B cell (primary cell): ENCODE results near the gene NOL11. TPM values are rescaled to one million over a fixed set of nuclear protein-coding genes. Genes with fewer than 3 reads are reported as not detected.

Experiments
- ATAC-seq: fragments of 200-7000 bp; cut with Tn5 transposase; one replicate; pipeline ENCODE4 v1.10.0; 2021; ENCODE audit warnings: low read depth, mild to moderate bottlenecking, moderate number of reproducible peaks, moderate library complexity
- CTCF ChIA-PET: fragments of 350-600 bp; sonication (Branson Sonifier 250); formaldehyde crosslinking; loops from one replicate; lab custom pipeline; 2021; ENCODE audit warnings: antibody characterized with exemption, inconsistent platforms; lab: Charles Lee
- POLR2A ChIA-PET: fragments of 350-600 bp; sonication (Branson Sonifier 250); formaldehyde crosslinking; loops from one replicate; lab custom pipeline; 2021; ENCODE audit warnings: antibody characterized with exemption; lab: Charles Lee
- DNase-seq: peaks from one replicate; pipeline ENCODE4 v3.0.0; 2013
- H2AFZ ChIP-seq: 2 replicates; pipeline ENCODE4 v1.6.1; 2012; ENCODE audit warnings: mild to moderate bottlenecking, low read depth, low read length; ENCODE audit not compliant: insufficient read depth, poor library complexity, severe bottlenecking
- H3K27ac ChIP-seq, 2 donors: 1 replicate in 1 of 2; 2 replicates in 1 of 2; pipeline ENCODE4 v1.5.1; 2012 to 2013; ENCODE audit warnings: low read length in 2 of 2, mild to moderate bottlenecking in 2 of 2, moderate library complexity in 1 of 2
- H3K27me3 ChIP-seq, 4 experiments: fragments of 200-600 bp in 1 of 4; sonication (generic) in 1 of 4; replicated peaks in 1 of 4; 1 replicate in 2 of 4; 2 replicates in 2 of 4; pipeline versions ENCODE4 v1.6.1 to v1.7.0; 2013 to 2016; ENCODE audit warnings: low read length in 3 of 4, mild to moderate bottlenecking in 2 of 4, mixed read lengths in 1 of 4, moderate library complexity in 1 of 4; ENCODE audit not compliant: insufficient read depth in 4 of 4, control insufficient read depth in 3 of 4; ENCODE audit errors: control extremely low read depth in 1 of 4
- H3K36me3 ChIP-seq, 2 experiments: replicated peaks in 1 of 2; 1 replicate in 1 of 2; 2 replicates in 1 of 2; pipeline versions ENCODE4 v1.6.1 to v1.7.1; 2013; ENCODE audit warnings: low read length in 1 of 2; ENCODE audit not compliant: insufficient read depth in 2 of 2, control insufficient read depth in 1 of 2; ENCODE audit errors: control extremely low read depth in 1 of 2, extremely low read depth in 1 of 2
- H3K4me1 ChIP-seq, 2 donors: fragments of 200-600 bp in 1 of 2; sonication (generic) in 1 of 2; 1 replicate in 1 of 2; 2 replicates in 1 of 2; pipeline versions ENCODE4 v1.5.1 to v1.6.1; 2013 to 2017; ENCODE audit warnings: low read length in 2 of 2; ENCODE audit not compliant: control insufficient read depth in 2 of 2, insufficient read depth in 2 of 2
- H3K4me2 ChIP-seq: replicated peaks from 2 replicates; pipeline ENCODE3; 2012; ENCODE audit warnings: mild to moderate bottlenecking, low read depth, low read length; ENCODE audit not compliant: poor library complexity, severe bottlenecking
- H3K4me3 ChIP-seq, 5 experiments: fragments of 200-600 bp in 1 of 5; sonication (generic) in 1 of 5; 1 replicate in 3 of 5; 2 replicates in 2 of 5; pipeline versions ENCODE4 v1.5.1 to v1.7.0; 2011 to 2016; ENCODE audit warnings: low read length in 4 of 5, mild to moderate bottlenecking in 4 of 5, low read depth in 2 of 5, control low read depth in 1 of 5, moderate library complexity in 1 of 5; ENCODE audit not compliant: insufficient read depth in 1 of 5; ENCODE audit errors: control extremely low read depth in 1 of 5, extremely low read depth in 1 of 5
- H3K79me2 ChIP-seq: fragments of 200-600 bp; sonication (generic); one replicate; pipeline ENCODE4 v1.6.0; 2016; ENCODE audit warnings: low read length; ENCODE audit not compliant: control insufficient read depth, insufficient read depth
- H3K9ac ChIP-seq: fragments of 200-600 bp; sonication (generic); 2 replicates; pipeline ENCODE4 v1.6.1; 2017; ENCODE audit warnings: mild to moderate bottlenecking, low read length, moderate library complexity
- H3K9me3 ChIP-seq, 3 donors: one replicate each; pipeline versions ENCODE4 v1.6.1 to v1.7.1; 2013; ENCODE audit warnings: low read length in 2 of 3; ENCODE audit not compliant: control insufficient read depth in 2 of 3, insufficient read depth in 1 of 3; ENCODE audit errors: control extremely low read depth in 1 of 3
- H4K20me1 ChIP-seq: 2 replicates; pipeline ENCODE4 v1.6.0; 2012; ENCODE audit warnings: mild to moderate bottlenecking, low read length; ENCODE audit not compliant: insufficient read depth, control insufficient read depth, poor library complexity, severe bottlenecking
- H3K27ac Mint-ChIP-seq: one replicate; pipeline ENCODE4 v1.8.0; 2021; ENCODE audit warnings: mixed read lengths
- H3K27me3 Mint-ChIP-seq: one replicate; pipeline ENCODE4 v1.8.0; 2021; ENCODE audit warnings: mixed read lengths
- H3K4me1 Mint-ChIP-seq: one replicate; pipeline ENCODE4 v1.8.0; 2021; ENCODE audit warnings: mixed read lengths
- H3K4me3 Mint-ChIP-seq: one replicate; pipeline ENCODE4 v1.8.0; 2021; ENCODE audit warnings: mixed read lengths
- H3K9me3 Mint-ChIP-seq: one replicate; pipeline ENCODE4 v1.8.0; 2022; ENCODE audit warnings: mixed read lengths; ENCODE audit not compliant: insufficient read depth
- CTCF ChIP-seq: fragments of 200-600 bp; IDR thresholded peaks from one replicate; pipeline ENCODE4 v1.8.0; 2022; ENCODE audit warnings: antibody characterized with exemption, mild to moderate bottlenecking
- EZH2 ChIP-seq: IDR thresholded peaks from 2 replicates; pipeline ENCODE4 v1.6.1; 2012; ENCODE audit warnings: borderline replicate concordance, low read depth, mild to moderate bottlenecking, moderate library complexity, low read length; ENCODE audit not compliant: insufficient read depth, poor library complexity, severe bottlenecking
- WGBS: methylation state at CpG from one replicate; pipeline ENCODE4 v1.1.5; 2013; ENCODE audit warnings: missing lambda C conversion rate; ENCODE audit not compliant: insufficient coverage; 5-methylcytosine and 5-hydroxymethylcytosine counted together
- intact Hi-C: fragments of 100-400 bp; cut with micrococcal nuclease; formaldehyde crosslinking; loops from one replicate; pipeline ENCODE4 v1.10.0; 2022
- polyA plus RNA-seq: library from polyadenylated mRNA; depleted of rRNA; stranded (reverse); fragments of >200 nt; gene quantifications from 2 replicates; pipeline ENCODE4 v1.2.3, GENCODE V29; 2012
- total RNA-seq, 2 donors: library from RNA; stranded (reverse); fragments of 120-200 nt in 1 of 2; gene quantifications; 1 replicate in 1 of 2; 2 replicates in 1 of 2; pipeline versions ENCODE4 v1.2.3 to v1.2.4, GENCODE V29; 2013 to 2022

The NOL11 gene
- total and polyA plus RNA-seq, 2 donors (not counting 1 experiment from before 2014, with no cell fraction given), result 20.3 to 59.1 TPM

DNA sequence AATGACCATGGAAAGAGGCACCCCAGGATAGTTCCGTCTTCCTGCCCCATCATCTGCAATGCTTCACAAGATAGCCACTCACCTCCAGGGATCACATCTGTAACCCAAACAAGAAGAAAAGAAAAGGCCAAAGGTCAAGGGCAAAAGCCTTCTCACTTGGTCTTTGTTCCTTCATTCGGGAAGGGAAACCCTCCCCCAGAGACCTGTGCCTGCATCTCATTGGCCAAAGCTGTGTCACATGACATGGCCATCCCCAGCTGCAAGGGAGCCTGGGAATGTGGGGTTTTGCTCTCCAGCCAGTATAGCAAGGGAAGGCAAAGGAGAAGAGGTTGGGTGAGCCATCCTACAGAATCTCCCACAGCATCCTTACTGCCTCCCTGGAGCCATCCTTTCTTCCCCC, 47.9 kb downstream of the NOL11 start:
- H3K9me3 ChIP-seq, result no peaks in the 10 kb centered on the region
- intact Hi-C loops, result no loop called here
- Mint-ChIP-seq H3K9me3 (no peaks in the 10 kb centered on the region), H3K4me1 (no peaks in the 10 kb centered on the region), H3K4me3 (no peak overlapping the region), H3K27me3 (no peaks in the 10 kb centered on the region), H3K27ac (no peak overlapping the region)
- DNase-seq (no peak), ATAC-seq (no peak)
- H3K9ac ChIP-seq, result no peak overlapping the region
- no peak overlapping the region for H3K4me2 ChIP-seq
- H3K4me3 ChIP-seq, result no peak overlapping the region
- H3K27me3 ChIP-seq, result no peaks in the 10 kb centered on the region
- H4K20me1 ChIP-seq, result no peaks in the 10 kb centered on the region
- no peak overlapping the region for H3K27ac ChIP-seq
- ChIA-PET CTCF (no interaction called here), POLR2A (no interaction called here)
- H3K4me1 ChIP-seq, result no peaks in the 10 kb centered on the region
- H2AFZ ChIP-seq, result no peak overlapping the region
- WGBS, result no CpG with 5 or more reads among the region's 2 CpGs
- H3K36me3 ChIP-seq, result no peaks in the 10 kb centered on the region
- H3K79me2 ChIP-seq, result no peaks in the 10 kb centered on the region
- no peak for TF ChIP-seq EZH2
- no peak for TF ChIP-seq CTCF

DNA sequence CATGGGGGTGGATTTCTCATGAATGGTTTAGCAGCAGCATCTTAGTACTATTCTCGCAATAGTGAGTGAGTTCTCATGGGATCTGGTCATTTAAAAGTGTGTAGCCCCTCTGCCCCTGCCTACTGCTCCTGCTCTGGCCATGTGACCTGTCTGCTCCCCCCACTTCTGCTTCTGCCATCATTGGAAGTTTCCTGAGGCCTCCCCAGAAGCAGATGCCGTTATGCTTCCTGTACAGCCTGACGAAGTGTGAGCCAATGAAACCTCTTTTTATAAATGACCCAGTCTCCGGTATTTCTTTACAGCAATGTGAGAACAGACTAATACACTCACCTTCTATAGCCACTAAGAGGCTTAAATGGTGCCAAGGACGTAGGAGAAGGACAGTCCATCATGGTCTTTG, 51.5 kb downstream of the NOL11 start:
- H3K4me3 ChIP-seq, result no peak overlapping the region
- Mint-ChIP-seq H3K27ac (no peak overlapping the region), H3K4me3 (no peak overlapping the region), H3K27me3 (no peaks in the 10 kb centered on the region), H3K4me1 (no peaks in the 10 kb centered on the region), H3K9me3 (no peaks in the 10 kb centered on the region)
- H3K27me3 ChIP-seq, result no peaks in the 10 kb centered on the region
- ChIA-PET CTCF (no interaction called here), POLR2A (no interaction called here)
- no peaks in the 10 kb centered on the region for H3K9me3 ChIP-seq
- H2AFZ ChIP-seq, result no peak overlapping the region
- DNase-seq, result no peak
- H3K4me1 ChIP-seq, result no peaks in the 10 kb centered on the region
- no peaks in the 10 kb centered on the region for H3K36me3 ChIP-seq
- H3K4me2 ChIP-seq, result no peak overlapping the region
- no peak overlapping the region for H3K27ac ChIP-seq
- no peaks in the 10 kb centered on the region for H4K20me1 ChIP-seq
- no peak for TF ChIP-seq CTCF
- TF ChIP-seq EZH2, result no peak
- no peak for ATAC-seq
- intact Hi-C loops, result no loop called here
- H3K79me2 ChIP-seq, result no peaks in the 10 kb centered on the region
- WGBS, result 78% methylated on average over 3 of the region's 5 CpGs
- H3K9ac ChIP-seq, result no peak overlapping the region
